SK-N-SH (cell line): ENCODE measurements around the gene RFT1. TPM values are rescaled to one million over a fixed set of nuclear protein-coding genes. Genes with fewer than 3 reads are reported as not detected.

ENCODE experiments used
- CTCF ChIA-PET: fragments of 300-600, 350-600 bp; formaldehyde crosslinking; extraction: SDS; loops from one replicate; lab custom pipeline; 2021; lab: Yijun Ruan, JAX
- POLR2A ChIA-PET: fragments of 350-600 bp; sonication (Branson Sonifier 250); formaldehyde crosslinking; extraction: SDS; loops from one replicate; lab custom pipeline; 2020; ENCODE audit warnings: antibody characterized with exemption, inconsistent platforms; lab: Yijun Ruan, JAX
- DNase-seq: peaks from one replicate; pipeline ENCODE4 v3.0.0; 2012
- H2AFZ ChIP-seq: fragments of 200-600 bp; sonication (generic); 2 replicates; pipeline ENCODE4 v1.8.1; 2016; ENCODE audit warnings: antibody characterized with exemption, mild to moderate bottlenecking, low read depth
- H3F3A ChIP-seq: fragments of 200-600 bp; sonication (generic); replicated peaks from 2 replicates; pipeline ENCODE3; 2016; ENCODE audit warnings: antibody characterized with exemption, mild to moderate bottlenecking; ENCODE audit not compliant: insufficient read depth
- H3K27ac ChIP-seq, 2 experiments: fragments of 200-500 bp in 1 of 2; fragments of 200-600 bp in 1 of 2; sonication (Bioruptor generic) in 1 of 2; sonication (generic), shearing (Covaris generic) in 1 of 2; 2 replicates each; pipeline versions ENCODE4 v1.5.1 to v1.6.1; 2014 to 2016; ENCODE audit warnings: low read depth in 2 of 2, inconsistent platforms in 1 of 2, low read length in 1 of 2, mild to moderate bottlenecking in 1 of 2, mixed read lengths in 1 of 2
- H3K27me3 ChIP-seq: fragments of 200-600 bp; sonication (generic), shearing (Covaris generic); 2 replicates; pipeline ENCODE4 v1.6.1; 2016; ENCODE audit warnings: mixed run types; ENCODE audit not compliant: insufficient read depth
- H3K36me3 ChIP-seq, 2 experiments: fragments of 200-500 bp in 1 of 2; fragments of 200-600 bp in 1 of 2; sonication (Bioruptor generic) in 1 of 2; sonication (generic) in 1 of 2; replicated peaks in 1 of 2; 2 replicates each; pipeline versions ENCODE3 to v1.5.1; 2014 to 2016; ENCODE audit warnings: low read length in 1 of 2, mild to moderate bottlenecking in 1 of 2; ENCODE audit not compliant: insufficient read depth in 2 of 2, control insufficient read depth in 1 of 2
- H3K4me1 ChIP-seq, 2 experiments: fragments of 200-500 bp in 1 of 2; fragments of 200-600 bp in 1 of 2; sonication (Bioruptor generic) in 1 of 2; sonication (generic), shearing (Covaris generic) in 1 of 2; 2 replicates each; pipeline versions ENCODE4 v1.5.1 to v1.6.1; 2014 to 2016; ENCODE audit warnings: low read depth in 1 of 2, low read length in 1 of 2, mixed run types in 1 of 2; ENCODE audit not compliant: insufficient read depth in 2 of 2, control insufficient read depth in 1 of 2
- H3K4me2 ChIP-seq: fragments of 200-600 bp; sonication (generic), shearing (Covaris generic); 2 replicates; pipeline ENCODE4 v1.6.1; 2017; ENCODE audit warnings: mixed run types
- H3K4me3 ChIP-seq, 2 experiments: fragments of 200-500 bp in 1 of 2; fragments of 200-600 bp in 1 of 2; sonication (Bioruptor generic) in 1 of 2; sonication (generic), shearing (Covaris generic) in 1 of 2; 2 replicates each; pipeline versions ENCODE4 v1.5.1 to v1.8.1; 2014 to 2016; ENCODE audit warnings: low read depth in 2 of 2, inconsistent platforms in 1 of 2, low read length in 1 of 2, mild to moderate bottlenecking in 1 of 2, mixed read lengths in 1 of 2, moderate library complexity in 1 of 2
- H3K79me2 ChIP-seq: fragments of 200-600 bp; sonication (generic); 2 replicates; pipeline ENCODE4 v1.8.1; 2017; ENCODE audit warnings: mild to moderate bottlenecking; ENCODE audit not compliant: insufficient read depth
- H3K9ac ChIP-seq: fragments of 200-600 bp; sonication (generic); 2 replicates; pipeline ENCODE4 v1.6.1; 2017; ENCODE audit warnings: mixed run types
- H3K9me2 ChIP-seq: fragments of 200-600 bp; sonication (generic); 2 replicates; pipeline ENCODE4 v1.6.1; 2017; ENCODE audit warnings: mixed run types
- H3K9me3 ChIP-seq: fragments of 200-600 bp; sonication (generic); 2 replicates; pipeline ENCODE4 v1.6.1; 2017; ENCODE audit warnings: mixed run types, mild to moderate bottlenecking, moderate library complexity
- H4K20me1 ChIP-seq: fragments of 200-600 bp; sonication (generic); 2 replicates; pipeline ENCODE4 v1.6.1; 2017; ENCODE audit warnings: mild to moderate bottlenecking, mixed run types; ENCODE audit not compliant: insufficient read depth
- CHD2 ChIP-seq: fragments of 150-350 bp; IDR thresholded peaks from 2 replicates; pipeline ENCODE4 v1.6.1; 2018; ENCODE audit warnings: low read length; ENCODE audit not compliant: partially characterized antibody
- EZH2phosphoT487 ChIP-seq: fragments of 200-600 bp; sonication (generic); IDR thresholded peaks from 2 replicates; pipeline ENCODE4 v1.6.1; 2017; ENCODE audit warnings: low read depth, mixed run types, mild to moderate bottlenecking, antibody characterized with exemption, moderate library complexity, borderline replicate concordance
- FOSL2 ChIP-seq: IDR thresholded peaks from 2 replicates; pipeline ENCODE4 v1.4.0; 2012; ENCODE audit warnings: low read depth, mild to moderate bottlenecking, moderate library complexity, borderline replicate concordance
- FOXJ3 ChIP-seq: sonication (generic); formaldehyde crosslinking; IDR thresholded peaks from 2 replicates; pipeline ENCODE4 v1.5.1; 2020; ENCODE audit warnings: mild to moderate bottlenecking, missing genetic modification reagents
- MXI1 ChIP-seq: IDR thresholded peaks from 2 replicates; pipeline ENCODE4 v1.6.1; 2012; ENCODE audit warnings: mild to moderate bottlenecking, low read depth, low read length, improper control_type of control experiment
- RAD21 ChIP-seq: IDR thresholded peaks from 2 replicates; pipeline ENCODE4 v1.6.1; 2012; ENCODE audit warnings: mild to moderate bottlenecking, low read length
- RCOR1 ChIP-seq: fragments of 150-350 bp; IDR thresholded peaks from 2 replicates; pipeline ENCODE4 v1.6.1; 2017; ENCODE audit warnings: antibody characterized with exemption, low read length
- RFX5 ChIP-seq: IDR thresholded peaks from 2 replicates; pipeline ENCODE4 v1.6.1; 2012; ENCODE audit warnings: mild to moderate bottlenecking, improper control_type of control experiment, low read length
- SMC3 ChIP-seq: IDR thresholded peaks from 2 replicates; pipeline ENCODE4 v1.6.1; 2012; ENCODE audit warnings: low read depth, low read length, improper control_type of control experiment
- TAF1 ChIP-seq: IDR thresholded peaks from 2 replicates; pipeline ENCODE4 v1.6.1; 2012; ENCODE audit warnings: low read depth, mild to moderate bottlenecking, low read length, moderate library complexity, borderline replicate concordance
- WGBS: methylation state at CpG from one replicate; pipeline ENCODE4 v1.1.6; 2017; ENCODE audit warnings: low lambda C conversion rate; 5-methylcytosine and 5-hydroxymethylcytosine counted together
- polyA plus RNA-seq, 3 experiments: library from polyadenylated mRNA; depleted of rRNA; stranded (reverse); fragments of >200 nt; gene quantifications; 2 replicates each; pipeline ENCODE4 v1.2.3, GENCODE V29; 2012
- TF ChIP-seq, protein P1 (sequence below): IDR thresholded peaks from 2 replicates; pipeline ENCODE4 v1.4.0; 2012; ENCODE audit warnings: low read depth
- TF ChIP-seq, protein P2 (sequence below): IDR thresholded peaks from 2 replicates; pipeline ENCODE4; 2012
- TF ChIP-seq, protein P3 (sequence below): fragments of 150-350 bp; IDR thresholded peaks from 2 replicates; pipeline ENCODE4 v1.6.1; 2016; ENCODE audit warnings: mild to moderate bottlenecking, low read depth, low read length
- TF ChIP-seq, protein P4 (sequence below): IDR thresholded peaks from 2 replicates; pipeline ENCODE4 v1.6.1; 2012; ENCODE audit warnings: mild to moderate bottlenecking, low read depth, low read length, moderate library complexity
- TF ChIP-seq, protein P5 (sequence below): fragments of 200-600 bp; sonication (generic); IDR thresholded peaks from 2 replicates; pipeline ENCODE4 v1.6.1; 2017; ENCODE audit warnings: antibody characterized with exemption, mild to moderate bottlenecking, moderate library complexity

Gene RFT1
- polyA plus RNA-seq, 1 of the 3 experiments (the other 2 are of a cell fraction) = 13.8 TPM

DNA sequence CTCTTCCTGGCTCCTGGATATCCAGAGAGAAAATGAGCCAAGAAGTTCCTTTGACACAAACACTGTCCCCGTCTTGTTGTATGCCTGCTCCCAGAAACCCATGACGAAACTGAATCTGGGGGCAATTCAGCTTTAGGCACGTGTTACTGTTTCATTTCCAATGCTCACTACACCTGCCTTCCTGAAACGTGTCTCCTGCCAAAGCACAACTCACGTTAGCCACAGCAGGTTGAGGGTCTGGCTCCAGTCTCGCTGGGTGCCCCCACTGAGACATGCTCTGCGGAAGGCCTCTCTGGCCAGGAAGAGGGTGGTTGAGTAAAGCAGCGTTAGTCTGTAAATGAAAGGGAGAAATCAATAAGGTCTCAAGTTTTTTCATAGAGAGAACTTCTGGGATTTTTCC lies 6.7 kb downstream of the RFT1 start:
- CTCF ChIA-PET = interaction anchor here (1.3 to 2.1 kb wide), 4 partner anchors 10 to 72 kb away, joined by 4 to 8 read pairs (median 7); no protein-coding TSS in a partner anchor
- 92% methylated on average over 8 of the region's 8 CpGs for WGBS
- no peaks in the 10 kb centered on the region for H4K20me1 ChIP-seq

DNA sequence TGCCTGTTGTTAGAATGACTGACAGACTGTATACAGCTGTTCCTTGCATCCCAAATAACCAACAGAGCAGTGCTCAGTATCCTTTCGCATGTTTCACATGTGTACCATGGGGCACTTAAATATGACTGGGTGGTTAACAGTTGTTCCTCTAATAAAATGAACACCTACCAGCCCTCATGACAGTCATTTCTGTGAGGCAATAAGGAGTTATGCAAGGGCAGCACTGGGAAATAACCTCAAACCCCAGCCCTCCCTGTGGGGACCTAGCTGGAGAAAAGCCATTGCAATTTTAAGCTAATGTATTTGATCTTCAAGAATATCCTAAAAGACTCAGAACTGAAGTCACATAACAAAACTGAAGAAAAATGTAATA lies 7.3 kb downstream of the RFT1 start:
- POLR2A ChIA-PET = no interaction called here
- CTCF ChIA-PET = interaction anchor here (1.3 to 2.1 kb wide), 5 partner anchors 8 to 73 kb away, joined by 4 to 9 read pairs (median 8); no protein-coding TSS in a partner anchor
- H3K79me2 ChIP-seq = peaks cover 7% of the 10 kb centered on the region; the same call in 1 of the 2 replicates
- H2AFZ ChIP-seq = no peak overlapping the region
- H3K9ac ChIP-seq = no peak overlapping the region
- no peak overlapping the region for H3K27ac ChIP-seq
- no peaks in the 10 kb centered on the region for H3K9me2 ChIP-seq
- peaks cover 44 to 84% of the 10 kb centered on the region in 2 experiments for H3K36me3 ChIP-seq
- WGBS = 100% methylated on average over 1 of the region's 1 CpG
- DNase-seq = no peak
- H4K20me1 ChIP-seq = no peaks in the 10 kb centered on the region
- no peak overlapping the region for H3K4me3 ChIP-seq
- H3K4me1 ChIP-seq = peaks cover 0 to 2% of the 10 kb centered on the region in 2 experiments; a peak in 1 of 4 replicates
- no peak overlapping the region for H3K4me2 ChIP-seq
- no peaks in the 10 kb centered on the region for H3K27me3 ChIP-seq
- H3F3A ChIP-seq = no peaks in the 10 kb centered on the region
- no peaks in the 10 kb centered on the region for H3K9me3 ChIP-seq
- TF ChIP-seq FOSL2 (no peak), MXI1 (no peak), RAD21 (no peak), CHD2 (no peak), RFX5 (no peak), RCOR1 (no peak)
- TF ChIP-seq, protein P1, sequence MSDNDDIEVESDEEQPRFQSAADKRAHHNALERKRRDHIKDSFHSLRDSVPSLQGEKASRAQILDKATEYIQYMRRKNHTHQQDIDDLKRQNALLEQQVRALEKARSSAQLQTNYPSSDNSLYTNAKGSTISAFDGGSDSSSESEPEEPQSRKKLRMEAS = no peak
- TF ChIP-seq, protein P2, sequence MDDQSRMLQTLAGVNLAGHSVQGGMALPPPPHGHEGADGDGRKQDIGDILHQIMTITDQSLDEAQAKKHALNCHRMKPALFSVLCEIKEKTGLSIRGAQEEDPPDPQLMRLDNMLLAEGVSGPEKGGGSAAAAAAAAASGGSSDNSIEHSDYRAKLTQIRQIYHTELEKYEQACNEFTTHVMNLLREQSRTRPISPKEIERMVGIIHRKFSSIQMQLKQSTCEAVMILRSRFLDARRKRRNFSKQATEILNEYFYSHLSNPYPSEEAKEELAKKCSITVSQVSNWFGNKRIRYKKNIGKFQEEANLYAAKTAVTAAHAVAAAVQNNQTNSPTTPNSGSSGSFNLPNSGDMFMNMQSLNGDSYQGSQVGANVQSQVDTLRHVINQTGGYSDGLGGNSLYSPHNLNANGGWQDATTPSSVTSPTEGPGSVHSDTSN = no peak
- TF ChIP-seq, protein P3, sequence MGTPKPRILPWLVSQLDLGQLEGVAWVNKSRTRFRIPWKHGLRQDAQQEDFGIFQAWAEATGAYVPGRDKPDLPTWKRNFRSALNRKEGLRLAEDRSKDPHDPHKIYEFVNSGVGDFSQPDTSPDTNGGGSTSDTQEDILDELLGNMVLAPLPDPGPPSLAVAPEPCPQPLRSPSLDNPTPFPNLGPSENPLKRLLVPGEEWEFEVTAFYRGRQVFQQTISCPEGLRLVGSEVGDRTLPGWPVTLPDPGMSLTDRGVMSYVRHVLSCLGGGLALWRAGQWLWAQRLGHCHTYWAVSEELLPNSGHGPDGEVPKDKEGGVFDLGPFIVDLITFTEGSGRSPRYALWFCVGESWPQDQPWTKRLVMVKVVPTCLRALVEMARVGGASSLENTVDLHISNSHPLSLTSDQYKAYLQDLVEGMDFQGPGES = no peak

More for the DNA sequence above, 6.7 kb downstream of the RFT1 start:
- no peak overlapping the region for H3K27ac ChIP-seq
- H3F3A ChIP-seq = no peaks in the 10 kb centered on the region
- H3K4me3 ChIP-seq = no peak overlapping the region
- POLR2A ChIA-PET = no interaction called here
- no peak overlapping the region for H3K4me2 ChIP-seq
- H3K79me2 ChIP-seq = peaks cover 11% of the 10 kb centered on the region; the same call in 1 of the 2 replicates
- H3K9me3 ChIP-seq = no peaks in the 10 kb centered on the region
- TF ChIP-seq, protein P4, sequence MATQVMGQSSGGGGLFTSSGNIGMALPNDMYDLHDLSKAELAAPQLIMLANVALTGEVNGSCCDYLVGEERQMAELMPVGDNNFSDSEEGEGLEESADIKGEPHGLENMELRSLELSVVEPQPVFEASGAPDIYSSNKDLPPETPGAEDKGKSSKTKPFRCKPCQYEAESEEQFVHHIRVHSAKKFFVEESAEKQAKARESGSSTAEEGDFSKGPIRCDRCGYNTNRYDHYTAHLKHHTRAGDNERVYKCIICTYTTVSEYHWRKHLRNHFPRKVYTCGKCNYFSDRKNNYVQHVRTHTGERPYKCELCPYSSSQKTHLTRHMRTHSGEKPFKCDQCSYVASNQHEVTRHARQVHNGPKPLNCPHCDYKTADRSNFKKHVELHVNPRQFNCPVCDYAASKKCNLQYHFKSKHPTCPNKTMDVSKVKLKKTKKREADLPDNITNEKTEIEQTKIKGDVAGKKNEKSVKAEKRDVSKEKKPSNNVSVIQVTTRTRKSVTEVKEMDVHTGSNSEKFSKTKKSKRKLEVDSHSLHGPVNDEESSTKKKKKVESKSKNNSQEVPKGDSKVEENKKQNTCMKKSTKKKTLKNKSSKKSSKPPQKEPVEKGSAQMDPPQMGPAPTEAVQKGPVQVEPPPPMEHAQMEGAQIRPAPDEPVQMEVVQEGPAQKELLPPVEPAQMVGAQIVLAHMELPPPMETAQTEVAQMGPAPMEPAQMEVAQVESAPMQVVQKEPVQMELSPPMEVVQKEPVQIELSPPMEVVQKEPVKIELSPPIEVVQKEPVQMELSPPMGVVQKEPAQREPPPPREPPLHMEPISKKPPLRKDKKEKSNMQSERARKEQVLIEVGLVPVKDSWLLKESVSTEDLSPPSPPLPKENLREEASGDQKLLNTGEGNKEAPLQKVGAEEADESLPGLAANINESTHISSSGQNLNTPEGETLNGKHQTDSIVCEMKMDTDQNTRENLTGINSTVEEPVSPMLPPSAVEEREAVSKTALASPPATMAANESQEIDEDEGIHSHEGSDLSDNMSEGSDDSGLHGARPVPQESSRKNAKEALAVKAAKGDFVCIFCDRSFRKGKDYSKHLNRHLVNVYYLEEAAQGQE = no peak
- TF ChIP-seq TAF1 = no peak
- TF ChIP-seq, protein P5, sequence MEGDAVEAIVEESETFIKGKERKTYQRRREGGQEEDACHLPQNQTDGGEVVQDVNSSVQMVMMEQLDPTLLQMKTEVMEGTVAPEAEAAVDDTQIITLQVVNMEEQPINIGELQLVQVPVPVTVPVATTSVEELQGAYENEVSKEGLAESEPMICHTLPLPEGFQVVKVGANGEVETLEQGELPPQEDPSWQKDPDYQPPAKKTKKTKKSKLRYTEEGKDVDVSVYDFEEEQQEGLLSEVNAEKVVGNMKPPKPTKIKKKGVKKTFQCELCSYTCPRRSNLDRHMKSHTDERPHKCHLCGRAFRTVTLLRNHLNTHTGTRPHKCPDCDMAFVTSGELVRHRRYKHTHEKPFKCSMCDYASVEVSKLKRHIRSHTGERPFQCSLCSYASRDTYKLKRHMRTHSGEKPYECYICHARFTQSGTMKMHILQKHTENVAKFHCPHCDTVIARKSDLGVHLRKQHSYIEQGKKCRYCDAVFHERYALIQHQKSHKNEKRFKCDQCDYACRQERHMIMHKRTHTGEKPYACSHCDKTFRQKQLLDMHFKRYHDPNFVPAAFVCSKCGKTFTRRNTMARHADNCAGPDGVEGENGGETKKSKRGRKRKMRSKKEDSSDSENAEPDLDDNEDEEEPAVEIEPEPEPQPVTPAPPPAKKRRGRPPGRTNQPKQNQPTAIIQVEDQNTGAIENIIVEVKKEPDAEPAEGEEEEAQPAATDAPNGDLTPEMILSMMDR = no peak
- TF ChIP-seq FOSL2 = no peak
- no peak for TF ChIP-seq EZH2phosphoT487
- no peak for TF ChIP-seq SMC3
- no peak for TF ChIP-seq FOXJ3 (CRISPR knock-in tag)
- TF ChIP-seq, all 33 proteins: peak for 0
- Histone ChIP-seq H3K9ac (no peak overlapping the region), H2AFZ (no peak overlapping the region), H3K9me2 (no peaks in the 10 kb centered on the region), H3K36me3 (peaks cover 38 to 78% of the 10 kb centered on the region in 2 experiments), H3K27me3 (no peaks in the 10 kb centered on the region), H3K4me1 (peaks cover 0 to 2% of the 10 kb centered on the region in 2 experiments; a peak in 1 of 4 replicates)
- no peak for DNase-seq
